Inflammatory macrophage (primary cell): ENCODE measurements around the gene KLF1.
A peak's percentile ranks its signal among the peaks of the same experiment; 100 is the strongest.

Experiments
- DNase-seq, 2 donors: peaks; one replicate each; pipeline ENCODE4 v3.0.0-alpha.2; 2020 to 2022

Gene KLF1

GRCh38 chr19:12838182-12838885, 48.7 kb downstream of the KLF1 start, which contains the start of gene MAST1:
TSS of gene MAST1 (plus strand) at chr19:12838515. CDS start at chr19:12838573, 58 bp downstream.
- peak in 1 of 2 donors; percentile 48 for DNase-seq

- no peak for DNase-seq
These were observed 49.8 kb downstream of the KLF1 start for GRCh38 chr19:12837225-12837624.

GRCh38 chr19:12836529-12836863, 50.5 kb downstream of the KLF1 start:
- no peak for DNase-seq

GRCh38 chr19:12834976-12835757, 51.8 kb downstream of the KLF1 start:
- no peak for DNase-seq

GRCh38 chr19:12834566-12834943, 52.4 kb downstream of the KLF1 start, which contains the start of gene RTBDN:
TSS of gene RTBDN (minus strand) at chr19:12834579. CDS start at chr19:12829979, 4,600 bp downstream.
- no peak for DNase-seq
